Activated CD4-positive, alpha-beta T cell treated with anti-CD3 and anti-CD28 coated beads, Interleukin-2, amount 10 ng/mL, durations not matched to agents 24 days and 14 days (primary cell): Measurements from ENCODE around the gene GCA. TPM values are rescaled to one million over a fixed set of nuclear protein-coding genes. Genes with fewer than 3 reads are reported as not detected.

Source experiments
- DNase-seq: peaks from one replicate; pipeline ENCODE4 v3.0.0; 2022
- H3K27ac Mint-ChIP-seq: one replicate; pipeline ENCODE4 v1.8.0; 2022; ENCODE audit warnings: mild to moderate bottlenecking, mixed read lengths
- H3K27me3 Mint-ChIP-seq: one replicate; pipeline ENCODE4 v1.8.0; 2022; ENCODE audit warnings: mixed read lengths
- H3K36me3 Mint-ChIP-seq: one replicate; pipeline ENCODE4 v1.8.0; 2022; ENCODE audit warnings: low read depth, mild to moderate bottlenecking, mixed read lengths
- H3K4me1 Mint-ChIP-seq: one replicate; pipeline ENCODE4 v1.8.0; 2021; ENCODE audit warnings: mixed read lengths
- H3K4me3 Mint-ChIP-seq: one replicate; pipeline ENCODE4 v1.8.0; 2022; ENCODE audit warnings: mild to moderate bottlenecking, moderate library complexity, mixed read lengths
- H3K9me3 Mint-ChIP-seq: one replicate; pipeline ENCODE4 v1.8.0; 2021; ENCODE audit warnings: mixed read lengths
- intact Hi-C: fragments of 100-400 bp; cut with micrococcal nuclease; formaldehyde crosslinking; loops from one replicate; pipeline ENCODE4 v1.15.1; 2023
- total RNA-seq: library from RNA; stranded (reverse); gene quantifications from 2 replicates; pipeline ENCODE4 v1.2.3, GENCODE V29; 2022

Gene GCA, protein sequence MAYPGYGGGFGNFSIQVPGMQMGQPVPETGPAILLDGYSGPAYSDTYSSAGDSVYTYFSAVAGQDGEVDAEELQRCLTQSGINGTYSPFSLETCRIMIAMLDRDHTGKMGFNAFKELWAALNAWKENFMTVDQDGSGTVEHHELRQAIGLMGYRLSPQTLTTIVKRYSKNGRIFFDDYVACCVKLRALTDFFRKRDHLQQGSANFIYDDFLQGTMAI
- 13.6 and 16.2 TPM in 2 replicates for total RNA-seq

DNA sequence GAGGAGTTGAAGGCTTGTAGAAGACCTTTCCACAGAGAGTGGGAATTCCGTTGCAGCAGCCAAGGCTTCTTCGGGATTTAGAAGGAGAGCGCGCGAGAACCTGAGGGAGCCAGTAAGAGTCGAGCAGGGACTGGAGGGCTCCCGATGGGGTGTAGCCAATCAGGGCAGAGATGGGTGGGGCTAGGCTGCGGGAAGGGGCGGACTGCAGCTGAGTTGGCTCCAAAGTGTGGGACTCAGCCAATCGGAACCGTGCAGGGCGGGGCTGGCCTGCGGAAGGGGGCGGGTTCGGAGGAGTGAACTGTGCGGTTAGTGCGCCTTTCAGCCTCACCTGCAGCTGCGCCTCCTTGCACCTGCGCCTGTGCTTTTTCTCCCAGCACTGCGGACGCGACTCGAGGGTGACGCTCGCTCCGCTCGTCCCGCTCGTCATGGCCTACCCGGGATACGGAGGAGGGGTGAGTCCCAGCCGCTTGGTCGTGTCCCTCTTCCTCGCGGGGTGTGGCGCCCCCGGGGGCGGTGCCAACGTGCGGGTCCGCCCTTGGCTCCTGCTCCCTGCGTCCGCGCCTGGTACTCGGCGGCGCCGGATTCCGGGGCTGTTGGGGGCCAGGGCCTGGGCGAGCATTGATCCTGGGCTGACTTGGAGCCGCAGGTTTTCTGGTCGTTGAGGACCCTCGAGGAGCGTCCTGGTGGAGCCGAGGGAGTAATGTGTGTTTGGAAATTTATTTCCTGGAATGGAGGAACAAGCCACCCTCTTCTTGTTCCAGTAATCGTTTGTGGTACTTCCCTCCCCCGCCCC lies at the start of gene GCA:
GCA (plus strand) TSS at position 309 of the 793 bp plus-strand sequence; CDS start at position 426, 117 bp downstream.
- intact Hi-C loops, result loop anchor here (1.0 to 5.0 kb wide), 2 partner anchors 25 to 42 kb away; no protein-coding TSS in a partner anchor
- H3K36me3 Mint-ChIP-seq, result peaks cover 5% of the 10 kb centered on the region
- peaks cover 5% of the 10 kb centered on the region for H3K27me3 Mint-ChIP-seq
- H3K9me3 Mint-ChIP-seq, result no peaks in the 10 kb centered on the region
- peak within 1 kb of the TSS; percentile 69 for H3K27ac Mint-ChIP-seq
- H3K4me3 Mint-ChIP-seq, result peak within 1 kb of the TSS; percentile 91
- peak; percentile 100 for DNase-seq
- H3K4me1 Mint-ChIP-seq, result peaks cover 17% of the 10 kb centered on the region

DNA sequence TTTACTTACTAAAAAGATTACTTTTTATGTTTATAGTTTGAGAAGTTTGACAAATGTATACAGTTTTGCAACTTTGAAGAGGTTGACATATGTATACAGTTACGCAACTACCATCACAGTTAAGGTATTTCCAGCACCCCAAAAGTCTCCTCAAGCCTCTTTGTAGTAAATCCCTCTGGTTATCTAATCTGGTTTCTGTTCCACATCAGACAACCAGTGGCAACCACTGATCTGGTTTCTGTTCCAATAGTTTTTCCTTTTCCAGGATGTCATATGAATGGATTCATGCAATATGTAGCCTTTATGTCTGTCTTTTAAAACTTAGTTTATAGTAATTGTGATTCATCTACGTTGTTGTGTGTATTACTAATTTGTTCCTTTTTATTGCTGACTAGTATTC lies 48.9 kb upstream of the GCA start:
- no peaks in the 10 kb centered on the region for H3K27me3 Mint-ChIP-seq
- no peak overlapping the region for H3K4me3 Mint-ChIP-seq
- DNase-seq, result no peak
- H3K36me3 Mint-ChIP-seq, result peaks cover 15% of the 10 kb centered on the region
- peaks cover 5% of the 10 kb centered on the region for H3K4me1 Mint-ChIP-seq
- intact Hi-C loops, result loop anchor here (5.0 kb wide), 1 partner anchor 708 kb away; no protein-coding TSS in a partner anchor
- no peak overlapping the region for H3K27ac Mint-ChIP-seq
- H3K9me3 Mint-ChIP-seq, result no peaks in the 10 kb centered on the region

GRCh38 chr2:162297925-162298552 lies 45.9 kb upstream of the GCA start:
- Mint-ChIP-seq H3K4me3 (no peak overlapping the region), H3K4me1 (peaks cover 5% of the 10 kb centered on the region), H3K27ac (no peak overlapping the region), H3K27me3 (no peaks in the 10 kb centered on the region), H3K36me3 (peaks cover 9% of the 10 kb centered on the region), H3K9me3 (no peaks in the 10 kb centered on the region)
- intact Hi-C loops, result loop anchor here (1.0 to 5.0 kb wide), 3 partner anchors 77 to 711 kb away; no protein-coding TSS in a partner anchor
- DNase-seq, result peak; percentile 91

DNA sequence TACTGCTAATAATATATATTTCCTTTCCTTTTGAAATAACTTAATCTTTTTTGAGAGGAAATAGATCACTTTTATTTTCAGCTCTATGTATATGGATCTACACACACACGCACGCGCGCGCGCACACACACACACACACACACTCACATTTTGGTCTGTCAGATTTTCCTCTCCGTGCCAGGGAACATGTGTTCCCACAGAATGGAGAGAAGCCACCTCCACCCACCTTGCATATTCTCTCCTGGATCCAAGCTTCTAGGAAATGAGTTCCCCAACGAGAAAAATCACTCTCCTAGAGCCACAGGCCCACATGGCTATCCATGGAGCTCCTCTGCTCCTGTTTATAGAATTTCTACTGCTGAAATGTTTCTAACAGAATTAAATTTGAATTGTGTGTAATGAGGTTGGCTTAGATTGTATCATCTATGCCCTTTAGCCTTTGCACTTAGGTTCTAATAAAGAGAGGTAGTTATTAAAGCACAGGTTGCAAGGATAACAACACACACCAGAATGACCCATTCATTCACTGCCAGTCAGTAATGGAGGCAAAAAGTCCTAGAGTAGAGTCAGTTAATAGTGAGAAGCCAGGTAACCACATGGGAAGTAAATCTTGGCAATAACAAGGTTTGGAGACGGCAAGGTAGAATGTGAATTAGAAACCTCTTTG lies 45.1 kb upstream of the GCA start:
- H3K36me3 Mint-ChIP-seq, result peaks cover 13% of the 10 kb centered on the region
- no peaks in the 10 kb centered on the region for H3K27me3 Mint-ChIP-seq
- DNase-seq, result no peak
- intact Hi-C loops, result loop anchor here (1.0 to 5.0 kb wide), 3 partner anchors 78 to 712 kb away; no protein-coding TSS in a partner anchor
- H3K4me1 Mint-ChIP-seq, result peaks cover 5% of the 10 kb centered on the region
- H3K27ac Mint-ChIP-seq, result no peak overlapping the region
- H3K4me3 Mint-ChIP-seq, result no peak overlapping the region
- H3K9me3 Mint-ChIP-seq, result no peaks in the 10 kb centered on the region

DNA sequence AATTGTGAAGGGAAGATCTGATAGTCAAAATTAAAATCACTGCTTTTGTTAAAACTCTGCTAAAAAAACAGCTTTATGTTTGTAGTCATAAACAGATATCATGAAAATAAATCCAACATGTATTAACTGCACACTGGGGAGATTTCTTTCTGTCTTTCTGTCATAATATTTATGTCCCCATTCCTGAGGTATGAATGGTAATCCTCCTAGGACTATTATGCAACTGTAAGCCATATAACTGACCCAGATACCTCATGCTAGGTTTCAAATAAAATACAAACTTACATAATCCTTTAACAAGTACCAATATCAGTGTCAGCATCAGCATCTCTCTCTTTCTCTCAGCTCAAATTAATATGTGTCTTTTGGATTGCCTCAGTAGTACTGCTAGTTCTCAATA lies 43.7 kb upstream of the GCA start:
- no peak for DNase-seq
- no peaks in the 10 kb centered on the region for H3K27me3 Mint-ChIP-seq
- peaks cover 3% of the 10 kb centered on the region for H3K4me1 Mint-ChIP-seq
- H3K27ac Mint-ChIP-seq, result no peak overlapping the region
- no peak overlapping the region for H3K4me3 Mint-ChIP-seq
- H3K9me3 Mint-ChIP-seq, result no peaks in the 10 kb centered on the region
- H3K36me3 Mint-ChIP-seq, result peaks cover 13% of the 10 kb centered on the region
- intact Hi-C loops, result loop anchor here (5.0 kb wide), 2 partner anchors 42 to 353 kb away; partner anchors contain the start of gene GCA

DNA sequence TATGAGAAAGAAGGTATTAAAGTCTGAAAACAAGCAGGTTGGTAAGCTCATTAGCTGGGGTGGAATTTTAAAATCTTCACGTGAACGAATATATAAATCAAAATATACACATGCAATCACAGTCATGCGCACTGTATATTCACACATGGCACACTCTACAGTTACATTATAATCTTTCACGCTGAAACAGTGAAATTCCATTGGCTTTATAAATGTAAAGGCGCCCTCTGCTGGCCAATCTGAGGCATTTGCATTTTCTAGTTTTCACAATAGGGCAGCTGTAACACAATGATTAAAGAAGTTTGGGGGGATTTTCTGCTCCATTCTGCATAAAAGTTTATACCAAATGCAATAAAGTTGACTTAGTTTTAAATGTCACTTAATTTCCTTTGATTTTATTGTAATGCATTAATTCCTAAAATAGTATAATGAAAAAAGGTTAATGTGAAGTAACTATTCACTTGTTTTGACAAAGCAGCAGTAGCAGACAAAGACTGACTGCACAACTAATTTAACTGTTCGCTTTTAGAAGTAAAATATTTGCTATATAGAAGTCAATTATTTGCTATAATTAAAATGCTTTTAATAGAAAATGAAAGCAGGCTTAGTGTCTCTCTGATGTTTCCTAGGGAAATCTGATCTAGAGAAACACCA lies 42.7 kb upstream of the GCA start:
- Mint-ChIP-seq H3K36me3 (peaks cover 14% of the 10 kb centered on the region), H3K9me3 (no peaks in the 10 kb centered on the region), H3K4me1 (peaks cover 3% of the 10 kb centered on the region), H3K4me3 (no peak overlapping the region), H3K27ac (no peak overlapping the region), H3K27me3 (no peaks in the 10 kb centered on the region)
- intact Hi-C loops, result loop anchor here (1.0 to 5.0 kb wide), 3 partner anchors 17 to 354 kb away; partner anchors contain the start of genes GCA and IFIH1
- DNase-seq, result peak; percentile 83

GRCh38 chr2:162301877-162302276 lies 42.1 kb upstream of the GCA start:
- Mint-ChIP-seq H3K4me1 (no peaks in the 10 kb centered on the region), H3K27me3 (no peaks in the 10 kb centered on the region), H3K36me3 (peaks cover 14% of the 10 kb centered on the region), H3K9me3 (no peaks in the 10 kb centered on the region), H3K4me3 (no peak overlapping the region), H3K27ac (no peak overlapping the region)
- DNase-seq, result no peak
- intact Hi-C loops, result loop anchor here (1.0 to 5.0 kb wide), 3 partner anchors 16 to 355 kb away; partner anchors contain the start of genes GCA and IFIH1

DNA sequence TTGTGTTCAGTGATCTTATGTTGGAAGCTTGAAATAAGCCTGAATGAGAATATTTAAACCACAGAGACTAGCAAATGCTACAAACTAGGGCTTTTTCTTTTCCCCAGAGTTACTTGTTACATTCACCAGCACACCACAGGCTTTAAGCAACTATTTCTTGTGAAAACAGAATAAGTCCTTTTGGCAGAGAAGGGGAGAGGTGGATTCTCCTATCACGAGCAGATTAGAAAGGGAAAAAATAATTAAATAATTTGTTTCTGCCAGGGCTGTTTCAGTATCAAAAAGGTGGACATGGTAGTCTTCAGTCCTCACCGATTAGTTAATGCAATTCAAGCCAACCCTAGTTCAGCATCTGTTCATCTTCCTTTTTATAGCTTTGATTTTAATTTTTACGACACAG lies 38.0 kb upstream of the GCA start:
- H3K27ac Mint-ChIP-seq, result no peak overlapping the region
- H3K4me3 Mint-ChIP-seq, result no peak overlapping the region
- no peak for DNase-seq
- no peaks in the 10 kb centered on the region for H3K9me3 Mint-ChIP-seq
- peaks cover 38% of the 10 kb centered on the region for H3K36me3 Mint-ChIP-seq
- intact Hi-C loops, result no loop called here
- no peaks in the 10 kb centered on the region for H3K27me3 Mint-ChIP-seq
- H3K4me1 Mint-ChIP-seq, result peaks cover 16% of the 10 kb centered on the region

GRCh38 chr2:162308747-162309503 lies 35.0 kb upstream of the GCA start:
- H3K4me1 Mint-ChIP-seq, result peaks cover 38% of the 10 kb centered on the region
- intact Hi-C loops, result no loop called here
- no peaks in the 10 kb centered on the region for H3K9me3 Mint-ChIP-seq
- no peak overlapping the region for H3K27ac Mint-ChIP-seq
- H3K36me3 Mint-ChIP-seq, result peaks cover 37% of the 10 kb centered on the region
- no peaks in the 10 kb centered on the region for H3K27me3 Mint-ChIP-seq
- H3K4me3 Mint-ChIP-seq, result no peak overlapping the region
- DNase-seq, result peak; percentile 51

- peaks cover 62% of the 10 kb centered on the region for H3K4me1 Mint-ChIP-seq
- H3K27me3 Mint-ChIP-seq, result no peaks in the 10 kb centered on the region
- no peak overlapping the region for H3K4me3 Mint-ChIP-seq
- H3K36me3 Mint-ChIP-seq, result peaks cover 44% of the 10 kb centered on the region
- H3K27ac Mint-ChIP-seq, result no peak overlapping the region
- intact Hi-C loops, result no loop called here
- DNase-seq, result no peak
- peaks cover 3% of the 10 kb centered on the region for H3K9me3 Mint-ChIP-seq
Observed at GRCh38 chr2:162312853-162313252, 31.1 kb upstream of the GCA start.

DNA sequence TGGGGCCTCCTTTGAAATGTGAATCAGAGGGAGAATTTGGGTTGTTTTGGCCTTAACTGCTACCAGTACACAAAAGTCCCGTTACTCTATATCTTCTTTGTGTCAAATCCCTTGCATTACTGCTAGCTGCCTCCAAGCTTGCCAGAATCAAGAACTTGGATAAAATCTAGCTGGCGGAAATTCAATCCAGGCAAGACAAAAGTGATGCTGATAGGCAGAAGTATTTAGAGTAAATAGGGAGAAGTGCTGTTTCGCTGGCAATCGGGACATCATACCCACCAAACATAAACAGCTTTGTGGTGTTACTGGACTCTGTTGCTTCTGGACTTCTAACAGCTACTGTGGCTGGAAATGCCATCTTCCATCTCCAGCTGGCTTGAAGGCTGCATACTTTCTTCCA lies 28.0 kb upstream of the GCA start:
- Mint-ChIP-seq H3K4me3 (peak overlapping the region; percentile 87), H3K4me1 (peaks cover 66% of the 10 kb centered on the region), H3K9me3 (peaks cover 3% of the 10 kb centered on the region), H3K27ac (peak overlapping the region; percentile 64), H3K27me3 (no peaks in the 10 kb centered on the region), H3K36me3 (peaks cover 20% of the 10 kb centered on the region)
- DNase-seq, result no peak
- intact Hi-C loops, result loop anchor here (5.0 kb wide), 3 partner anchors 244 to 364 kb away; partner anchors contain the start of gene DPP4

DNA sequence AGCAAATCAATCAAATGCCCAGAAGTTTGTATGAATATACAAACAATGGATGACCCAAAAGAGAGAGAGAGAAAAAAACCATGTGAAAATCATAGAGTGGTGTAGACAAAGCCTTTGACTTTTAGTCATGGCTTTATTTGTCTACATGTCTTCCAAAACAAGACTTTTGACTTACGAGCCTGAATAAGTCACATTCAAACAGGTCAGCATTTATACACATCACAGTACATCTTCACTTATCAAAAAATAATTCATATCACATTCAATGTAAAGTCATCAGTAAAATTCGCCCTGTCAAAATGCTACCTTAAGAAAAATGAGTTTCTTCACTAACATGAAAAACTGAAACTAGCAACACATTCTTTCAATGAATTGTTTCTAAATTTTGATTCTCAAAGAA lies 27.3 kb upstream of the GCA start:
- Mint-ChIP-seq H3K9me3 (peaks cover 3% of the 10 kb centered on the region), H3K36me3 (peaks cover 20% of the 10 kb centered on the region), H3K27ac (peak overlapping the region; percentile 64), H3K4me3 (peak overlapping the region; percentile 87), H3K4me1 (peaks cover 67% of the 10 kb centered on the region), H3K27me3 (no peaks in the 10 kb centered on the region)
- intact Hi-C loops, result loop anchor here (5.0 kb wide), 3 partner anchors 244 to 364 kb away; partner anchors contain the start of gene DPP4
- no peak for DNase-seq
